DMS114 treated with DMSO at 0.1 percent for 48 hours (cell line): ENCODE results near the gene PCLO.
"Not testable (repeated sequence)": the region's sequence is repeated elsewhere in the genome, so short reads cannot be mapped to it uniquely, and the experiment has no call there.

ENCODE experiments used
- DNase-seq: peaks from one replicate; lab custom pipeline; 2025; ENCODE audit not compliant: unreplicated experiment; lab: John Stamatoyannopoulos, UW

The PCLO gene

GRCh38 chr7:82742163-82742562 is 420.5 kb downstream of the PCLO start:
- DNase-seq = no peak

- DNase-seq = no peak
Measured at GRCh38 chr7:82741493-82741892, 421.2 kb downstream of the PCLO start.

- peak; percentile 16 for DNase-seq
Measured at GRCh38 chr7:82740246-82740848, 422.3 kb downstream of the PCLO start.

GRCh38 chr7:82736633-82737032 is 426.1 kb downstream of the PCLO start:
- DNase-seq = no peak

DNA sequence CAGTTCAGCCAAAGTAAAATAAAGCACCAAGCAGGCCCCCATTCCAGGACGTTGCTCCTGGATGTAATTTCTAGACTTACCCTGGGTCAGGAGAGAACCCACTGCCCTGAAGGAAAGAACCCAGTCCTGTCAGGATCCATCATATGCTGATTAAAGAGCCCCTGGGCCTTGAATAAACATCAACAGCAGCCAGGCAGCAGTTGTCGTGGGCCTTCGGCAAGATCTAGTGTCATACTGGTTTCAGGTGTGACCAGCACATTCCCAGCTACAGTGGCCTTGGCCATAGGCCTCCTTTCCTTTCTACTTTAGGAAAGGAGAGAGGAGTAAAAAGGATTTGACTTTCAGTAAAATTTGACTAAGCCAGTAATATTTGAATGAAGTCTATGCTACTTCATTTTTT is 430.0 kb downstream of the PCLO start:
- DNase-seq = no peak

- peak; percentile 36 for DNase-seq
Measured at GRCh38 chr7:82729172-82730030, 433.3 kb downstream of the PCLO start.

DNA sequence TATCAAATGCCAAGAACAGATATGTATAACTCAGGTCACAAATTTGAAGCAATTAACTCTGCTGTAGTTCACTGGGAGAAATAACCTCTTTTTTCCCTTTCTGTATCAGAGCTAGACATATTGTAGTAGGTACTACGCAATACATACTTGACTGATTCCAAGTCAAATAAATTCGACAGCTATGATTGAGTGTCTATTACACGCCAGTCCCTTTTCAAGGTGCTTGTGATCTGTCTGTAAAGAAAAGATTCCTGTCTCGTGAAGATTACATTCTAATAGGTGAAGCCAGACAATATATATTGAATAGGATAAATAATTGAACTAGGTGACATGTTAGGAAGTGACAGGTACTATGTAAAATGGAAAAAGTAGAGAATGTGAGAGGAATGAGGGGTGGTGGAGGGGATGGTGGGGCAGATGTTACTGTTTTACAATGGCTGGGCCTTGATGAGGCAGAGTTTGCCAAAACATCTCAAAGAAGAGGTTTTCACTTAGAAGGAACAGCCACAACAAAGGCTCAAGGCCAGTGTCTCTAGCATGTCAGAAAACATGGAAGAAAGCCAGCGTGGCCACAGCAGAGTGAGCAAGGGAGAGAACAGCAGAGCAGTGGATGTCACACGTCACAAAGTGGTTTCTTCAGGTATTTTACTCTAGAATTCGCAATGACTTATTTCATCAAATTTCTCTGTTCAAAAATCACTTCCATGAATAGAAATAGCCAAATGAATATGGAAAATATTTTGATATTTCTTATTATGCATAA is 436.5 kb downstream of the PCLO start:
- DNase-seq = no peak

- no peak for DNase-seq
Measured at GRCh38 chr7:82723411-82723810, 439.3 kb downstream of the PCLO start.

DNA sequence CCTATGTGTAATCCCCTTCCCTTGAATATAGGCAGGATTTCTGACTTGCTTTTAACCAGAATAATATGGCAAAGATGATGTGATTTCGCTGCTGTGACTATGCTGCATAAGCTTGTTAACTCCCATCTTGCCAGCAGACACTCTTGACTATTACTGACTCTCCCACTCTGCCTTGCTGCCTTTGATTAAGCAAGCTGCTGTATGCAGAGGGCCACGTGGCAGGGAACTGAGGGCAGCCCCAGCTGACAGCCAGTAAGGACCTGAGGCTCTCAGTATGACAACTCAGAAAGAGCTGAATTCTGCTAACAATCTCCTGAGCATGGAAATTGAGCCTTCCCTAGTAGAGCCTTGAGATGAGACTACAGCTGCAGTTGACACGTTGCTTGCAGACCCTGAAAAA is 439.7 kb downstream of the PCLO start:
- no peak for DNase-seq

- no peak for DNase-seq
Measured at GRCh38 chr7:82715344-82715743, 447.3 kb downstream of the PCLO start.

GRCh38 chr7:82714883-82715282 is 447.8 kb downstream of the PCLO start:
- no peak for DNase-seq

DNA sequence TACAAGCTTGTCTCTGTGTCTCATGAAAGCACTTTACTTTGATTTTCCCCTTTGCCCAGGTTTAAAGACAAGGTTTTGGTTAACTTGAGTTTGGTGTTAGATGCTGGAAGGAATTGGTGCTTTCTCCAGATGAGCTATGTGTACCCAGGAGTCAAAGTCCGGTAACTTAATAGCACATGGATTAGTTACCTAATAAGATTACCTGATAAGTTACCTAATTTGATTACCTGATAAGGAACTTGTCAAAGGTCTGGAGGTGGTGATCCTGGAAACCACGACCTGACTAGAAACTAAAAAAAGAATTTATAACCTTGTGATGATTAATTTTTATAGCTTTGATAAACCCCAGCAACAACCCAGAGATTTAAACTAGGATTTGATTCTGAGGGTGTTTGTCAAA is 449.2 kb downstream of the PCLO start:
- DNase-seq = no peak

DNA sequence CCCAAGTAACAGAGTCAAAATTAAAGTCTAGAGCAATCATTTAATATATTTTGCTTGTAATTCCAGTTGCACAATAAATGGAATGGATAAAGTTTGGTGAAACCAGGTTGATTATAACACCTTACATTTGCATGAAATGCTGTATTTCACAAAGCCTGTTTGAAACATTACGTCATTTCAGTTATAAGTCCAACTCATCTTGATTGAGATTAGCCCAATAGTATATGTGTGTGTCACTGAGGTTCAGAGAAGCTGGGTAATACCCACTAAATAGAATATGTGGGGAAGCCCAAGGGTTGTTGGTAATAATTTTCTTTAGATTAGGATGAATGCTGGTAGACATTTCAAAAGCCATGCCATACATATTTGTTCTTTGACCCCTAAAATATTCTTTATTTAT is 456.3 kb downstream of the PCLO start:
- DNase-seq = not testable (repeated sequence)

DNA sequence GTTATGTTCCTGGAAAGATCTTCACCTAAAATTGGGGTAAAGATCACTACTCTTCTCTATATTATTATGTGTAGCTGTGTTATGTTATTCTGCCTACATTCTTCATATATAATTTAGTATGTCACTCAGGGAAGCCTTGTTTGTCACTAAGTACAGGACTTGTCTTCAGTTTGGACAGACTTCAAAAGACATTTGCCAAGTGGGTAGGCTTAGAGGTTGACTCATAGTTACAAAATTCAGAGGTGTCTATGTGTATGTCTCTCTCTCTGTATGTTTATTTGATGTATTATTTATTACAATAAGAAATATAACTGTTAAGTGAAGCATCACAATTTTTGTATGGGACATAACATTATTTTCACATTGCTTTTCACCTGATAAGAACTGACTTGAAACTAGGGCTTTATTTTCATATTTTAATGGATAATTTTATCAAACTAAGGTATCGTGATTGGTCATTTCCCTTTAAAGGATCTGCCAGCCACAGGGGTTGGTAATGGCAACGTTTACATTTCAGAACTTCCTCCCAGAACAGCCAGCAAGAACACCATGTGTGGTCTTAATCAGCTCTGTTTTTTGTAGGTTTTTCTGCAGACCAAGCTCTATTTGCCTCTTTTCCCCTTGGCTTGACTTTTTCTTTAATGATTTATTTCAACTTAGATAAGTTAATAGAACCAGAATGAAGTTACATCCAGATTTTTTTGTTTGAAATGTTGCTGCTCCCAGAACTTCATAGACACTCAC is 457.0 kb downstream of the PCLO start:
- no peak for DNase-seq

DNA sequence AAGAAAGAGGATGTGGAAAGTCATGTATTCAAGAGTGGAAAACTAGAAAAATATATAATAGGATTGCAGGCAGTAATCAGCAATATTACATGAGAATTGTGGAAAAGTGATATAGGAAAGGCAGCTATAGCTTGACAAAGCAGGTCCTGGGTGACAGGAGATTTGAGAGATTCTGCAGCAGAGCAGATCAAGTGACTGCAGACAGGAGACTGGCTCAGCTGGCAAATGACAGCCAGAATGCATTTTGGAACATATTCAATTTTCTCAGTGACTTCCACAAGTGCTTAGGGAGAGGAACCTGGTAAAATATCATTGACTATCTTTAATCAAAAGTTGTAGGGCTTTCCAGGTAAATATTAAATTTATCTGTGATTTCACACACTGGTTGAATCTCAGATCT is 458.6 kb downstream of the PCLO start:
- no peak for DNase-seq
